GM21737 (cell line): ENCODE measurements around the gene RPS16.
A peak's percentile ranks its signal among the peaks of the same experiment; 100 is the strongest.
"Not testable (repeated sequence)": the region's sequence is repeated elsewhere in the genome, so short reads cannot be mapped to it uniquely, and the experiment has no call there.

Experiments
- ATAC-seq: cut with Tn5 transposase; IDR thresholded peaks from one replicate; pipeline ENCODE4 v1.9.1; 2021; ENCODE audit warnings: mild to moderate bottlenecking, moderate library complexity; ENCODE audit not compliant: unreplicated experiment

RPS16 gene

GRCh38 chr19:39435499-39436349, at the start of gene RPS16:
TSS of gene RPS16 (minus strand) at chr19:39435949. CDS start at chr19:39435895, 54 bp downstream.
- peak; percentile 62 for ATAC-seq

GRCh38 chr19:39483141-39483540, 47.4 kb upstream of the RPS16 start:
- ATAC-seq: no peak

- ATAC-seq: no peak
Measured at GRCh38 chr19:39481676-39482075, 45.9 kb upstream of the RPS16 start.

GRCh38 chr19:39481229-39481545, 45.4 kb upstream of the RPS16 start:
- ATAC-seq: no peak

GRCh38 chr19:39480337-39481228, 44.8 kb upstream of the RPS16 start, which contains the start of gene TIMM50:
TSS of gene TIMM50 (plus strand) at chr19:39480838. CDS start at chr19:39480854, 16 bp downstream.
- peak; percentile 76 for ATAC-seq

DNA sequence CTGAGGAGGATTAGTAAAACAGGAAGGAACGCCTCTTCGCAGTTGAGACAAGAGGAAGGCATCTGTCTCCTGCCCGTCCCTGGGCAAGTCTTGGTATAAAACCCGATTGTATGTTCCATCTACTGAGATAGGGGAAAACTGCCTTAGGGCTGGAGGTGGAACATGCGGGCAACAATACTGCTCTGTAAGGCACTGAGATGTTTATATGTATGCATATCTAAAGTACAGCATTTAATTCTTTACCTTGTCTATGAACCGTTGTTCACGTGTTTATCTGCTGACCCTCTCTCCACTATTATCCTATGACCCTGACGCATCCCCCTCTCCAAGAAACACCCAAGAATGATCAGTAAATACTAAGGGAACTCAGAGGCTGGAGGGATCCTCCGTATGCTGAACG, 44.2 kb upstream of the RPS16 start:
- ATAC-seq: no peak

DNA sequence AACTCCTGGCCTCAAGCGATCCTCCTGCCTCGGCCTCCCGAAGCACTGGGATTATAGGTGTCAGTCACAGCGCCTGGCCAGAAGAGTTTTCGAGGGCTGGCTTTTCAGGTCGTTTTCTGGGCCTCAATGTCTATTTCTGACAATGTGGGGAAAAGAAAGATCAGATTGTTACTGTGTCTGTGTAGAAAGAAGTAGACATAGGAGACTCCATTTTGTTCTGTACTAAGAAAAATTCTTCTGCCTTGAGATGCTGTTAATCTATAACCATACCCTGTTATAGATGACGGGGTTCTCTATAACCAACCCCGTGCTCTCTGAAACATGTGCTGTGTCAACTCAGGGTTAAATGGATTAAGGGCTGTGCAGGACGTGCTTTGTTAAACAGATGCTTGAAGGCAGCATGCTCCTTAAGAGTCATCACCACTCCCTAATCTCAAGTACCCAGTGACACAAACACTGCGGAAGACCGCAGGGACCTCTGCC, 43.6 kb upstream of the RPS16 start:
- ATAC-seq: not testable (repeated sequence)

DNA sequence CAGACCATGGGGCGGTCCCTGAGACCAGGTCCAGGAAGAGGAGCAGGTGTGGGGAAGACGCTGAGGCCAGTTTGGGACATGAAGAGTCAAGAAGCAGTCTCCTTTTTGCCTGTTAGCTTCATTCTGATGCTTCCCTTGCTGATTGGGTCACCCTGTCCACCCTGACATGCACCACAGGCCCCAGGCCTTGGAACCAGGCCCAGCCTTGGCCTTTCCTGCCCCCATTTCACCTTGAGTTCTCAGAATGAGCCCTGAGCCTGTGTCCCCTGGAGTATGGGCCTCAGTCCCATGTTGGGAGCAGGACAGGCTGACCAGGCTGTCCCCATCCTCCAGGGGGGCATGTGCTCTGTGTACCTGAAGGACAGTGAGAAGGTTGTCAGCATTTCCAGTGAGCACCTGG, 40.0 kb upstream of the RPS16 start:
- ATAC-seq: no peak

- no peak for ATAC-seq
Measured at GRCh38 chr19:39474139-39474620, 38.4 kb upstream of the RPS16 start.

- ATAC-seq: no peak
Measured at GRCh38 chr19:39473443-39473960, 37.8 kb upstream of the RPS16 start.

GRCh38 chr19:39472746-39473442, 37.1 kb upstream of the RPS16 start:
- no peak for ATAC-seq

- ATAC-seq: no peak
Measured at GRCh38 chr19:39471756-39472536, 36.2 kb upstream of the RPS16 start.

- no peak for ATAC-seq
Measured at GRCh38 chr19:39470724-39471339, 35.1 kb upstream of the RPS16 start.

DNA sequence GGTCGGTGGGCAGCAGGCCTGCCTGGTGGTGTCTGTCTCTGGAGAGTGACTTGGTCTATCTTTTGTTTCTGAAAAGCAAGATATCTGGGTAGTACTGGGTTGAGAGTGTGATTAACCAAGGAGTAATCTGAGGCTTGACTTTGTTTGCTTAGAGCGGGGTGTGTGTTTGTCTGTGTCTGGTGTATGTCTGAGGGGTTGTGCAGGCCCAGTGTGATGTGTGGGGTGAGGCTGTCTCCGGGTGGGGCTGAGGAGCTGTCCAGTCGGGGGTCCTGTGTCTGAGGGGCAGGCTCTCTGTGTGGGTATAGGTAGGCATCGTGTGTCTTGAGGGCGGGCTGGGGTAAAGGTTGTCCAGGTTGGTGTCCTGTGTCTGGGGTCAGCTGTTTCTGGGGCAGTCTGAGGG, 33.8 kb upstream of the RPS16 start:
- no peak for ATAC-seq

GRCh38 chr19:39469036-39469435, 33.3 kb upstream of the RPS16 start:
- ATAC-seq: no peak

DNA sequence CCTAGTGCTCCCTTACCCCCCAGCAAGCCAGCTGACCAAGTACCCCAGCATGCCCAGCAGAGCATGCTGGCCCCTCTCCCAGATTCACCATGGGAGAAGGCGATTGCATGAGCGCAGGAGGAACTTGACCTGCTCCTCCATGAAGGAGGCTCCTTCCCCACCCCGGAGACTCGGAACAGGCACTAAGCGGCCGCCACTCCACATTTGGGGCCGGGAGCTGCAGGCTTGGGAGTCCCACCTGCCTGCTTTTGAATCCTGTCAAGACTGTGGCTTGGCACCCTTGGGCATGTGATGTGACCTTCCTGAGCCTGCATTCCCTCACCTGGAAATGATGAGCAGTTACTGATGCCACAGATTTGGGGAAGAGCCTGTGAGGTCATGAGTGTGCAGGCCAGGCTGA, 32.2 kb upstream of the RPS16 start:
- ATAC-seq: no peak

DNA sequence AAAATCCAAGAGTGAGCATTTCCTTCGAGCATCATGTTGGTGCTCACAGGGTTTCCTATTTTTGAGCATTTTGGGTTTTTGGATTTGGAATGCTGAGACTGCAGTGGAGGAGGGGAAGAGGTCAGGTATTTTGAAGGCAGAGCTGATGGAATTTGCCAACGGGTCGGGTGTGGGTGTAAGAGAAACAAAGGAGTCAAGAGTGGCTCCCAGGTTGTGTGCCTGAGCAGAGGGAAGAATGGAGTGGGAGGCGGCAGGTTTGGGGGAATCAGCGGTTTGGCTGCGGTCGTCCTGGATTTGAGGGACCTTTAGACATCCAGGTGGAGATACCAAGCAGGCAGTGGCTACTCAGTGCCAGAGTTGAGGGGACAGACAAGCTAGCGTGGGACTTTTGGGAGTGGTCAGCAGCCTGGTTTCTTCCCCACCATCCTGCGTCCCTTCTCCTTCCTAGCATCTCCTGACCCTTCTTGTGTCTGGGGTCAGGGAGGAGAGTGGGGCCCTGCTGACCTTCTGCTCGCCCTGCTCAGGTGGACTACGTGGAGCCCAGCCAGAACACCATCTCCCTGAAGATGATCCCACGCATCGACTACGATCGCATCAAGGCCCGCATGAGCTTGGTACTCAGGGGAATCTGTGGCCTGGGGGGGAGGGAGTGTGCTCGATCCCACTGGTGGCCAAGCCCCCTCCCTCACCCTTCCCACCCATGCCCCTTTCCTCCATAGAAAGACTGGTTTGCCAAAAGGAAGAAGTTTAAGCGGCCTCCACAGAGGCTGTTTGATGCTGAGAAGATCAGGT, 30.4 kb upstream of the RPS16 start:
- ATAC-seq: no peak

GRCh38 chr19:39463403-39463802, 27.7 kb upstream of the RPS16 start:
- ATAC-seq: no peak

GRCh38 chr19:39451257-39451656, 15.5 kb upstream of the RPS16 start:
- not testable (repeated sequence) for ATAC-seq
